OCI-LY1 (cell line): ENCODE measurements around the gene ABCC2.

Experiments used
- EZH2 ChIP-seq: fragments of 200-600 bp; sonication (generic), shearing (Covaris generic); IDR thresholded peaks from 2 replicates; pipeline ENCODE4 v1.8.0; 2017; ENCODE audit warnings: borderline replicate concordance, mixed run types, mild to moderate bottlenecking, antibody characterized with exemption, low read length, moderate library complexity, mixed read lengths
- TF ChIP-seq, protein P1 (sequence below): fragments of 200-600 bp; sonication (generic), shearing (Covaris generic); IDR thresholded peaks from 2 replicates; pipeline ENCODE4 v1.5.1; 2017; ENCODE audit warnings: mild to moderate bottlenecking, antibody characterized with exemption, low read length, moderate library complexity, mixed read lengths

DNA sequence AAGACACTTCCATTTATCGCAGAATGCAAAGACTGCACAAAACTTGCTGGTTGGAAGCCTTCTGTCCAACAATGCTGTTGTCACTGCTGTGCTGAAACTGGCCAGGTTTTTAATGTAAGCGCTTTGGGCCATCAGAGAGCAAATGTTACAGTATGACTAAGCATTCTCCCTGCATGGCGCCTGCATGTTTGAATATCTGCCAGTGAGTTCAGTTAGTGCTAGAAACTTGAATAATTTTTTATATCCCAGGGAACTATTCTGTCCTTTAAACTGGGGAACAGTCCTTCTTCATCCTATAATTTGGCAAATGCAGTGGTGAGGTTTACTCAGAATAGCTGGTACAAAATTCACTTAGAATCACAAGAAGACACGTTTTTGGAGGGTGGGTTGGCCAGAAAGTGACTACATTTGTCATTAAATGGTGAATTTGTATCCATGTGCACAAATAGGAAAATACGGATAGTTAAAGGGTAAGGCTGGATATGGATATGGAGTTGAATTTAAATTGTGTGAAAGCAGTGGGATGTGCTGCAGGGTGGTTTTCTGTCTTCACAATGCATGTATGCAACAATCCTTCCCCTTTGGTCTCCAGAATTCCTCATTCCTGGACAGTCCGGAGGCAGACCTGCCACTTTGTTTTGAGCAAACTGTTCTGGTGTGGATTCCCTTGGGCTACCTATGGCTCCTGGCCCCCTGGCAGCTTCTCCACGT, 1.7 kb downstream of the ABCC2 start:
- TF ChIP-seq, protein P1, sequence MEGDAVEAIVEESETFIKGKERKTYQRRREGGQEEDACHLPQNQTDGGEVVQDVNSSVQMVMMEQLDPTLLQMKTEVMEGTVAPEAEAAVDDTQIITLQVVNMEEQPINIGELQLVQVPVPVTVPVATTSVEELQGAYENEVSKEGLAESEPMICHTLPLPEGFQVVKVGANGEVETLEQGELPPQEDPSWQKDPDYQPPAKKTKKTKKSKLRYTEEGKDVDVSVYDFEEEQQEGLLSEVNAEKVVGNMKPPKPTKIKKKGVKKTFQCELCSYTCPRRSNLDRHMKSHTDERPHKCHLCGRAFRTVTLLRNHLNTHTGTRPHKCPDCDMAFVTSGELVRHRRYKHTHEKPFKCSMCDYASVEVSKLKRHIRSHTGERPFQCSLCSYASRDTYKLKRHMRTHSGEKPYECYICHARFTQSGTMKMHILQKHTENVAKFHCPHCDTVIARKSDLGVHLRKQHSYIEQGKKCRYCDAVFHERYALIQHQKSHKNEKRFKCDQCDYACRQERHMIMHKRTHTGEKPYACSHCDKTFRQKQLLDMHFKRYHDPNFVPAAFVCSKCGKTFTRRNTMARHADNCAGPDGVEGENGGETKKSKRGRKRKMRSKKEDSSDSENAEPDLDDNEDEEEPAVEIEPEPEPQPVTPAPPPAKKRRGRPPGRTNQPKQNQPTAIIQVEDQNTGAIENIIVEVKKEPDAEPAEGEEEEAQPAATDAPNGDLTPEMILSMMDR: no peak
- no peak for TF ChIP-seq EZH2
